ENCODE results near the gene MRPL33. TPM values are rescaled to one million over a fixed set of nuclear protein-coding genes. Genes with fewer than 3 reads are reported as not detected.

MRPL33 gene
- total and polyA plus RNA-seq, 2 experiments from 2014 or later, result 80.5 to 310 TPM

- no peak for TF ChIP-seq ZNF114 (CRISPR knock-in tag; IDR thresholded peaks at IDR 0.05)
- TF ChIP-seq ETS1 (IDR thresholded peaks at IDR 0.05), result no peak
- TF ChIP-seq, protein P1, sequence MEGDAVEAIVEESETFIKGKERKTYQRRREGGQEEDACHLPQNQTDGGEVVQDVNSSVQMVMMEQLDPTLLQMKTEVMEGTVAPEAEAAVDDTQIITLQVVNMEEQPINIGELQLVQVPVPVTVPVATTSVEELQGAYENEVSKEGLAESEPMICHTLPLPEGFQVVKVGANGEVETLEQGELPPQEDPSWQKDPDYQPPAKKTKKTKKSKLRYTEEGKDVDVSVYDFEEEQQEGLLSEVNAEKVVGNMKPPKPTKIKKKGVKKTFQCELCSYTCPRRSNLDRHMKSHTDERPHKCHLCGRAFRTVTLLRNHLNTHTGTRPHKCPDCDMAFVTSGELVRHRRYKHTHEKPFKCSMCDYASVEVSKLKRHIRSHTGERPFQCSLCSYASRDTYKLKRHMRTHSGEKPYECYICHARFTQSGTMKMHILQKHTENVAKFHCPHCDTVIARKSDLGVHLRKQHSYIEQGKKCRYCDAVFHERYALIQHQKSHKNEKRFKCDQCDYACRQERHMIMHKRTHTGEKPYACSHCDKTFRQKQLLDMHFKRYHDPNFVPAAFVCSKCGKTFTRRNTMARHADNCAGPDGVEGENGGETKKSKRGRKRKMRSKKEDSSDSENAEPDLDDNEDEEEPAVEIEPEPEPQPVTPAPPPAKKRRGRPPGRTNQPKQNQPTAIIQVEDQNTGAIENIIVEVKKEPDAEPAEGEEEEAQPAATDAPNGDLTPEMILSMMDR (conservative IDR thresholded peaks at IDR 0.05; ENCODE audit: low read depth in 2 of 2), result no peak
- TF ChIP-seq NANOG (IDR thresholded peaks at IDR 0.05; ENCODE audit: borderline replicate concordance), result no peak
- TF ChIP-seq REST (IDR thresholded peaks at IDR 0.05; ENCODE audit: unreplicated experiment), result no peak
- no peak for TF ChIP-seq STAT1 (IDR thresholded peaks at IDR 0.05; ENCODE audit: unreplicated experiment)
- TF ChIP-seq JUNB (IDR thresholded peaks at IDR 0.05; ENCODE audit: unreplicated experiment), result no peak
- no peak for TF ChIP-seq POLR2AphosphoS5 (IDR thresholded peaks at IDR 0.05; ENCODE audit: low read depth)
- TF ChIP-seq CREB1 (CRISPR knock-in tag; IDR thresholded peaks at IDR 0.05; ENCODE audit: low read depth), result no peak
- TF ChIP-seq EZH2 (IDR thresholded peaks at IDR 0.05; ENCODE audit: low read depth, unreplicated experiment), result no peak
- no peak for TF ChIP-seq ZNF331 (CRISPR knock-in tag; IDR thresholded peaks at IDR 0.05; ENCODE audit: low read depth)
Measured at GRCh38 chr2:27771202-27771547, 344 bp upstream of the MRPL33 start (continued).

DNA sequence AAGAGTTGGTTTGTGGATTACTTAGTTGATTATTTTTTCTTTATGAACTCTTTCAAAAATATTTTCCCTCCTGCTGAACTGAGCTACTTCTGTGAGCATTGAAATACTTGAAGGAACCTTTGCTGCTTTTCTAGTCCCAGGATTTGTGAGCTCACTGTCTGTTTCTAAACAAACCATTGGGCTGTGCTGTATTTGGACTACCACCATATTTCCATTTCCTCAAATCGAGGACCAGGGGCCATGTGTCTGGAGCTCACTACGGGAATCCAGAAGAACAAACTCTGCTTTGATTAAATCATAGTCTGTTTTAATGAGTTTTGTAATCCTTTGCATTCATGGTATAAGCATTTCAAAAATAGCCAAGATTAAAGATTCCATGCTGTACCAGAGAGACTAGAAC, 1.3 kb downstream of the MRPL33 start:
- Histone ChIP-seq H3K27me3 (ENCODE audit: insufficient read depth) (no peaks in the 10 kb centered on the region), H3K4me2 (peak overlapping the region; percentile 96), H3K9me2 (ENCODE audit: insufficient read depth) (no peaks in the 10 kb centered on the region), H3F3A (replicated peaks; ENCODE audit: low read depth) (0 out of 2 replicates have a peak, but pooled peaks cover 3% of the 10 kb centered on the region), H3K4me3 (peak overlapping the region; percentile 91), H3K27ac (ENCODE audit: low read depth) (no peak overlapping the region), H3K36me3 (ENCODE audit: insufficient read depth) (no peaks in the 10 kb centered on the region), H3K79me2 (replicated peaks; ENCODE audit: insufficient read depth) (peaks cover 60% of the 10 kb centered on the region), H3K4me1 (ENCODE audit: insufficient read depth) (peaks cover 11% of the 10 kb centered on the region; the same call in 1 of the 2 replicates), H4K20me1 (replicated peaks; ENCODE audit: insufficient read depth) (peaks cover 24% of the 10 kb centered on the region), H2AFZ (no peak overlapping the region)
- peaks cover 15% of the 10 kb centered on the region for H3K27me3 Mint-ChIP-seq (ENCODE audit: insufficient read depth, low read depth, poor library complexity)
- H3K27ac Mint-ChIP-seq, result 0 out of 2 replicates have a peak overlapping the region, but pooled peaks have one; percentile 3
- DNase-seq (ENCODE audit: low spot score), result no peak
- peaks cover 19% of the 10 kb centered on the region; the same call in 2 of the 3 replicates for H3K4me1 Mint-ChIP-seq
- no peaks in the 10 kb centered on the region for H3K9me3 Mint-ChIP-seq
- ATAC-seq, result no peak
- H3K36me3 Mint-ChIP-seq (ENCODE audit: low read depth), result peaks cover 5% of the 10 kb centered on the region; the same call in 2 of the 3 replicates
- H3K4me3 Mint-ChIP-seq, result peak overlapping the region; percentile 98
- TF ChIP-seq POLR2AphosphoS5 (IDR thresholded peaks at IDR 0.05; ENCODE audit: low read depth) (no peak), STAT1 (IDR thresholded peaks at IDR 0.05; ENCODE audit: unreplicated experiment) (no peak), CREB1 (CRISPR knock-in tag; IDR thresholded peaks at IDR 0.05; ENCODE audit: low read depth) (no peak), JUNB (IDR thresholded peaks at IDR 0.05; ENCODE audit: unreplicated experiment) (no peak)
- TF ChIP-seq, protein P1 (conservative IDR thresholded peaks at IDR 0.05; ENCODE audit: low read depth in 2 of 2), result no peak
